Activated T-helper 17 cell treated with anti-CD3 and anti-CD28 coated beads, Interleukin-2, amount 50 U/mL, for 72 hours (primary cell): ENCODE results near the gene NFATC3. TPM values are rescaled to one million over a fixed set of nuclear protein-coding genes. Genes with fewer than 3 reads are reported as not detected.

Experiments used
- ATAC-seq: fragments of 150-1000 bp; cut with Tn5 transposase; replicated peaks from 2 replicates; pipeline ENCODE4 v1.10.0; 2021; ENCODE audit warnings: mild to moderate bottlenecking, moderate library complexity
- H3K27ac Mint-ChIP-seq: one replicate; pipeline ENCODE4 v1.8.0; 2022; ENCODE audit warnings: mixed read lengths
- H3K27me3 Mint-ChIP-seq: one replicate; pipeline ENCODE4 v1.8.0; 2022; ENCODE audit warnings: mixed read lengths
- H3K36me3 Mint-ChIP-seq: one replicate; pipeline ENCODE4 v1.8.0; 2022; ENCODE audit warnings: low read depth, mild to moderate bottlenecking, mixed read lengths
- H3K4me1 Mint-ChIP-seq: one replicate; pipeline ENCODE4 v1.8.0; 2022; ENCODE audit warnings: mixed read lengths
- H3K4me3 Mint-ChIP-seq: one replicate; pipeline ENCODE4 v1.8.0; 2022; ENCODE audit warnings: mild to moderate bottlenecking, mixed read lengths
- H3K9me3 Mint-ChIP-seq: one replicate; pipeline ENCODE4 v1.8.0; 2022; ENCODE audit warnings: mixed read lengths
- total RNA-seq, 2 donors: library from RNA; stranded (reverse); gene quantifications; one replicate each; pipeline ENCODE4 v1.2.3, GENCODE V29; 2022

Gene NFATC3
- total RNA-seq, 2 donors from 2014 or later: 71.1 to 78.1 TPM

GRCh38 chr16:68079376-68079625 is 5.9 kb upstream of the NFATC3 start:
- H3K27me3 Mint-ChIP-seq: no peaks in the 10 kb centered on the region
- H3K36me3 Mint-ChIP-seq: peaks cover 39% of the 10 kb centered on the region
- no peaks in the 10 kb centered on the region for H3K9me3 Mint-ChIP-seq
- peak overlapping the region; percentile 89 for H3K4me3 Mint-ChIP-seq
- peaks cover 66% of the 10 kb centered on the region for H3K4me1 Mint-ChIP-seq
- H3K27ac Mint-ChIP-seq: peak overlapping the region; percentile 81
- ATAC-seq: no peak

DNA sequence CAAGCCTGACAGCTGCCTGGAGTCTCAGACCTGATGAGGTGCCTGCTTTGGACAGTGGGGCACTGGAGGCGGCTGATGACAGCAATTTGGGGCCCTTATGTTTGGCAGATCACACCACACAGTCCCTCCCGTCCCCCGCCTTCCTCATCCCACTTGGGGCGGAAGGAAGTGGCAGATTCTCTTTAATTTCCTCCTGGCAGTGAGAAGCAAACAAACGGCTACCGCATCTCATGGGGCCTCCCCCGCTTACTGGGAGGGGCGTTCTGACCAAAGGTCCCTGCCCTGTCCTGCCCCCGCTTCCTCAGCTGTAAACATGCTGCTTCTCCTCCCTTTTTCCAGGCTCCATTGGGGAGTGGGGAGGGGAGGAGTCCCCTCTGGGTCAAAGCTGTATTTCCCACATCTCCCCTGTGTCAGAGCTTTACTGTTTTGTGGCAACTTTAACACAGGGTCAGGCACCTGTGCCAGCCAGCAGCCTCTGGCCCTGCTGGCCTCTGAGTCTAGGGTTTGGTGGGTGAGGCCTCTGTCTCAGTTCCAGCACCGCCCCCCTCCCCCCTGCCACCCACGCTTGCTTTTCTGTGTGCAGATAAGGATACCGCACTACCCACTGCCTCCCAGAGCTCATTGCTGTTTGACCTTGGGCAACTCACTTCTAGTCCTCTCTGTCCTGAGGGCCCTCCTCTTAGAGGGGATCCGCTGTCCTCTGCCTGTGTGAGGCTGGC is 5.4 kb upstream of the NFATC3 start:
- H3K27ac Mint-ChIP-seq: peak overlapping the region; percentile 81
- H3K4me1 Mint-ChIP-seq: peaks cover 61% of the 10 kb centered on the region
- H3K4me3 Mint-ChIP-seq: peak overlapping the region; percentile 89
- no peaks in the 10 kb centered on the region for H3K9me3 Mint-ChIP-seq
- peaks cover 34% of the 10 kb centered on the region for H3K36me3 Mint-ChIP-seq
- peak; percentile 53 for ATAC-seq
- H3K27me3 Mint-ChIP-seq: no peaks in the 10 kb centered on the region

- H3K27me3 Mint-ChIP-seq: no peaks in the 10 kb centered on the region
- peak overlapping the region; percentile 89 for H3K4me3 Mint-ChIP-seq
- peaks cover 21% of the 10 kb centered on the region for H3K36me3 Mint-ChIP-seq
- ATAC-seq: peak; percentile 33
- peaks cover 44% of the 10 kb centered on the region for H3K4me1 Mint-ChIP-seq
- peak overlapping the region; percentile 73 for H3K27ac Mint-ChIP-seq
- H3K9me3 Mint-ChIP-seq: no peaks in the 10 kb centered on the region
These were observed 3.1 kb upstream of the NFATC3 start for GRCh38 chr16:68081861-68082628.

GRCh38 chr16:68082629-68083238 is 2.4 kb upstream of the NFATC3 start:
- no peak for ATAC-seq
- Mint-ChIP-seq H3K4me1 (peaks cover 47% of the 10 kb centered on the region), H3K27ac (peak overlapping the region; percentile 73), H3K4me3 (peak overlapping the region; percentile 89), H3K36me3 (peaks cover 17% of the 10 kb centered on the region), H3K9me3 (no peaks in the 10 kb centered on the region), H3K27me3 (no peaks in the 10 kb centered on the region)

- H3K36me3 Mint-ChIP-seq: peaks cover 12% of the 10 kb centered on the region
- peaks cover 44% of the 10 kb centered on the region for H3K4me1 Mint-ChIP-seq
- peak overlapping the region; percentile 89 for H3K4me3 Mint-ChIP-seq
- no peaks in the 10 kb centered on the region for H3K27me3 Mint-ChIP-seq
- no peak for ATAC-seq
- peak overlapping the region; percentile 76 for H3K27ac Mint-ChIP-seq
- no peaks in the 10 kb centered on the region for H3K9me3 Mint-ChIP-seq
These were observed 1.9 kb upstream of the NFATC3 start for GRCh38 chr16:68083239-68083781.

- peaks cover 9% of the 10 kb centered on the region for H3K36me3 Mint-ChIP-seq
- ATAC-seq: no peak
These were observed 1.2 kb upstream of the NFATC3 start for GRCh38 chr16:68083861-68084503.

GRCh38 chr16:68084504-68085258 is 489 bp upstream of the NFATC3 start:
- Mint-ChIP-seq H3K27ac (peak overlapping the region; percentile 76), H3K36me3 (peaks cover 9% of the 10 kb centered on the region), H3K9me3 (no peaks in the 10 kb centered on the region), H3K4me3 (peak overlapping the region; percentile 89), H3K27me3 (no peaks in the 10 kb centered on the region), H3K4me1 (peaks cover 46% of the 10 kb centered on the region)
- peak; percentile 63 for ATAC-seq

More at GRCh38 chr16:68083861-68084503, 1.2 kb upstream of the NFATC3 start:
- H3K27ac Mint-ChIP-seq: peak overlapping the region; percentile 76
- peaks cover 43% of the 10 kb centered on the region for H3K4me1 Mint-ChIP-seq
- no peaks in the 10 kb centered on the region for H3K9me3 Mint-ChIP-seq
- no peaks in the 10 kb centered on the region for H3K27me3 Mint-ChIP-seq
- peak overlapping the region; percentile 89 for H3K4me3 Mint-ChIP-seq

DNA sequence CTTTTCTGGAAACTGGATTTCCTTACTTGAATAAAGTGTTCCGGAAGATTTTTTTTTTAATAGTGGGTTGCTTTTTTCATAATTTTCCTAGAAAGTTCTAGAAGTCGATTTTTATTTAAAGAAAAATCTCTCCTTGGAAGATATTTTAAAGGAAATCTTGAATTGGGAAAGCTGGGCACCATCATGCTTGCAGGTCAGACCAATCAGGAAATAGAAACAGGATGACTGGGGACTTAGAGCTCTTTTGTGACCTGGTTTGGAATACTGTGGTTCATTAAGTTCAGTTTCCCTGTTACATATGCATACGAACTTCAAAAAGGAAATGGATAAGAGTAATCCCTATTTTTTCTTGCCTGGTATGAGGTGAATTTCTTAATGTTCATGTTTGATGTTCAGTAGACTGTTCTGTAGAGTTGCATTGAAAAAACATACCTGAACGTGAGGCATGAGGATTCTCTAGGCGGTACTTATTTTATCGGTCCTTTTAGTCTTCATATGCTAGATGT is 1.2 kb downstream of the NFATC3 start:
- Mint-ChIP-seq H3K4me1 (peaks cover 50% of the 10 kb centered on the region), H3K9me3 (no peaks in the 10 kb centered on the region), H3K27ac (peak overlapping the region; percentile 77), H3K4me3 (peak overlapping the region; percentile 89), H3K36me3 (peaks cover 9% of the 10 kb centered on the region), H3K27me3 (no peaks in the 10 kb centered on the region)
- no peak for ATAC-seq

GRCh38 chr16:68086860-68087268 is 1.7 kb downstream of the NFATC3 start:
- Mint-ChIP-seq H3K36me3 (peaks cover 9% of the 10 kb centered on the region), H3K9me3 (no peaks in the 10 kb centered on the region), H3K27ac (peak overlapping the region; percentile 77), H3K4me1 (peaks cover 50% of the 10 kb centered on the region), H3K27me3 (no peaks in the 10 kb centered on the region), H3K4me3 (peak overlapping the region; percentile 89)
- ATAC-seq: no peak

DNA sequence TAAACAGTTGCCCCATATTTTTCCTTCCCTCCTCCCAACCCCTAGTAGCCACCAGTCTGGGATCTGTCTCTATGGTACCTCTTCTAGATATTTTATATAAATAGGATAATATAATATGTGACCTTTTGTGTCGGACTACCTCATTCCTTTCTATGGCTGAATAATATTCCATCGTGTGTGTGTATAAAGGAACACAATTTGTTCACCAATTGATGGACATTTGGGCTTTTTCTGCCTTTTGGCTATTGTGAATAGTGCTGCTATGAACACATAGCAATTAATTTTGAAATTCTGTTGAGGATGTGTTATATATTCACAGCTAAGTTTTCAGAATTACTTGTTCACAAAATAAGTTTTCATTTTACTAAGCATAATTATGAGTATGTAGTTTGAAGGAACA is 2.5 kb downstream of the NFATC3 start:
- Mint-ChIP-seq H3K4me1 (peaks cover 43% of the 10 kb centered on the region), H3K27ac (peak overlapping the region; percentile 88), H3K9me3 (no peaks in the 10 kb centered on the region), H3K36me3 (peaks cover 9% of the 10 kb centered on the region), H3K27me3 (no peaks in the 10 kb centered on the region), H3K4me3 (peak overlapping the region; percentile 89)
- no peak for ATAC-seq

DNA sequence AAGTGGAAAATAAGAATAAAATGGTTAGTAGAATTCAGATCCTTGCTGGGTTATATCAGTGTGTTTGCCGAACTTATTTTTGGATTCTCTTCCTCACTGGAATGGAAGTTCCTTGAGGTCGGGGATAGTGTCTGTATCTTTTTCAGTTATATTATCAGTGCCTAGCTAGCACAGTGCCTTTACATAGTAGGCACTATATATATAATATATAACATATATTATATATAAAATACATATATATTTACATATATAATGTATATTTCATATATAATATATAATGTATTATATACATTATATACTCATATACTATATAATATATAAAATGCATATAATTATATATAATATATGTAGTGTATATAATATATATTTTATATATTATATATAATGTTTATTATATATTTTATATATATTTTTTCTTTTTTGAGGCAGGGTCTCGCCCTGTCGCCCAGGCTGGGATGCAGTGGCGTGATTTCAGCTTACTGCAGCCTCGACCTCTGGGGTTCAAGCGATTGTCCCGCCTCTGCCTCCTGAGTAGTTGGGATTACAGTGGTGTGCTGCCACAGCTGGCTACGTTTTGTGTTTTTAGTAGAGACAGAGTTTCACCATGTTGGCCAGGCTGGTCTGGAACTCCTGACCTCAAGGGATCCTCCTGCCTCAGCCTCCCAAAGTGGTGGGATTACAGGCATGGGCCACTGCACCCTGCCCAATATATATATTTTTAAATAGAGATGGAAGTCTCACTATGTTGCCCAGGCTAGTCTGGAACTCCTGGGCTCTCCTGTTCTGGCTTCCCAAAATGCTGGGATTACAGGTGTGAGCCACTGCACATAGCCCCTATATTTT is 3.2 kb downstream of the NFATC3 start:
- ATAC-seq: no peak
- peaks cover 41% of the 10 kb centered on the region for H3K4me1 Mint-ChIP-seq

DNA sequence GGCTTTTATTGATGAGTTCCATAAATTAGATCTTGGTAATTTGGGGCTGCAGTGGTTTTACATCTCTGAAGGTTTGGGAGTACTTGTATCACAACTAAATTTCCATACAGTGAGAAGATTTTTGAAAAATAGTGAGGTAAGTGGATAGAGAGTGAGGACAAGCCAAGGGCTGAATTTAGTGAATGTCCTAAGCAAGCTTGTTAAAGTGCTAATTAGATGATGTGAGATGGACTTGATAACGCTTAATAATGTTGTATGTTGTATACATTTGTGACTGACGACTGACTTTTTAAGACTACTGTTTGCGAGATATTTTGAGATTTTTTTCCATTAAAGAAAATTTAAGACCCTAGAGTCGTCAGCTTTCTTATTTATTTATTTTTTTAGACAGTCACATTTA is 3.9 kb downstream of the NFATC3 start:
- Mint-ChIP-seq H3K4me3 (peak overlapping the region; percentile 89), H3K27me3 (no peaks in the 10 kb centered on the region), H3K27ac (peak overlapping the region; percentile 82), H3K36me3 (peaks cover 9% of the 10 kb centered on the region), H3K4me1 (peaks cover 39% of the 10 kb centered on the region), H3K9me3 (no peaks in the 10 kb centered on the region)
- no peak for ATAC-seq

More for the DNA sequence above, 3.2 kb downstream of the NFATC3 start:
- Mint-ChIP-seq H3K27me3 (no peaks in the 10 kb centered on the region), H3K9me3 (no peaks in the 10 kb centered on the region), H3K4me3 (peak overlapping the region; percentile 89), H3K36me3 (peaks cover 9% of the 10 kb centered on the region), H3K27ac (peak overlapping the region; percentile 88)

DNA sequence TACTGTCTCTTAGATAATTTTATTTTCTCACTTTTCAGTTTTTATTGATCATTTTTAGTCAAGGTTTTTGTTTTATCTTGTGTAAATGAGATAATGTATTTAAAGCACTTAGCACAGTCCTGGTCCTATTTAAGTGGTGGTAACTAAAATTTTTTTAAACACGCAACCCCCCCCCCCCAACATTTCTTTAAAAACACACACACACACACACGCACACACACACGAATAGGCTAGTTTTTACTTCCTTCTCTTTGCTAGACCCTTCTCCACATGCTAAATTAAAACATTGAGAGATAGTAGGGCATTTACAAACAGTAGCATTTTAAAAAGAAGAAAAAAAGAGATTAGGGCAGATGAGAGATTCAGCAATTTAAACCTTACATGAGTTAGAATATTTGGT is 5.0 kb downstream of the NFATC3 start:
- H3K9me3 Mint-ChIP-seq: no peaks in the 10 kb centered on the region
- H3K4me1 Mint-ChIP-seq: peaks cover 47% of the 10 kb centered on the region
- ATAC-seq: no peak
- H3K4me3 Mint-ChIP-seq: peak overlapping the region; percentile 89
- peaks cover 9% of the 10 kb centered on the region for H3K36me3 Mint-ChIP-seq
- peak overlapping the region; percentile 66 for H3K27ac Mint-ChIP-seq
- no peaks in the 10 kb centered on the region for H3K27me3 Mint-ChIP-seq
